Stimulated activated CD4-positive, alpha-beta T cell treated with anti-CD3 and anti-CD28 coated beads, Interleukin-4, amount 100 ng/mL, for 48 hours (primary cell): ENCODE measurements around the gene GHRHR.

ENCODE experiments used
- DNase-seq, 2 donors: peaks; one replicate each; pipeline ENCODE4 v3.0.0-alpha.2; 2020; ENCODE audit warnings: low read depth in 2 of 2

The GHRHR gene

GRCh38 chr7:30963842-30964241, at the start of gene GHRHR:
Gene GHRHR, plus strand, starts transcription at chr7:30963953. Its CDS starts 116 bp downstream, at chr7:30964069.
- no peak for DNase-seq

GRCh38 chr7:30914596-30914995, 49.2 kb upstream of the GHRHR start:
- no peak for DNase-seq

- DNase-seq = no peak
These were observed 48.6 kb upstream of the GHRHR start for GRCh38 chr7:30915005-30915601.

GRCh38 chr7:30915751-30916150, 48.0 kb upstream of the GHRHR start:
- no peak for DNase-seq

GRCh38 chr7:30916255-30916654, 47.5 kb upstream of the GHRHR start:
- no peak for DNase-seq

GRCh38 chr7:30916767-30917166, 47.0 kb upstream of the GHRHR start:
- no peak for DNase-seq

- DNase-seq = no peak
These were observed 46.4 kb upstream of the GHRHR start for GRCh38 chr7:30917216-30917893.

- no peak for DNase-seq
These were observed 45.1 kb upstream of the GHRHR start for GRCh38 chr7:30918676-30919075.

GRCh38 chr7:30920021-30920583, 43.7 kb upstream of the GHRHR start:
- no peak for DNase-seq

- DNase-seq = no peak
These were observed 42.9 kb upstream of the GHRHR start for GRCh38 chr7:30920584-30921539.

GRCh38 chr7:30921540-30922401, 42.0 kb upstream of the GHRHR start:
- no peak for DNase-seq

GRCh38 chr7:30922596-30922995, 41.2 kb upstream of the GHRHR start:
- DNase-seq = no peak

- no peak for DNase-seq
These were observed 40.6 kb upstream of the GHRHR start for GRCh38 chr7:30923009-30923773.

GRCh38 chr7:30923774-30924413, 39.9 kb upstream of the GHRHR start:
- no peak for DNase-seq

- DNase-seq = no peak
These were observed 39.1 kb upstream of the GHRHR start for GRCh38 chr7:30924624-30925023.

GRCh38 chr7:30925117-30925516, 38.6 kb upstream of the GHRHR start:
- DNase-seq = no peak

- no peak for DNase-seq
These were observed 37.8 kb upstream of the GHRHR start for GRCh38 chr7:30925913-30926312.

GRCh38 chr7:30926313-30926712, 37.4 kb upstream of the GHRHR start:
- DNase-seq = no peak

GRCh38 chr7:30927040-30927439, 36.7 kb upstream of the GHRHR start:
- DNase-seq = no peak

GRCh38 chr7:30927559-30927958, 36.2 kb upstream of the GHRHR start:
- no peak for DNase-seq
